Measurements from ENCODE around the gene MINDY4. TPM values are rescaled to one million over a fixed set of nuclear protein-coding genes. Genes with fewer than 3 reads are reported as not detected.

MINDY4 gene
- total RNA-seq, 1 donor from 2014 or later: 8.4 TPM

DNA sequence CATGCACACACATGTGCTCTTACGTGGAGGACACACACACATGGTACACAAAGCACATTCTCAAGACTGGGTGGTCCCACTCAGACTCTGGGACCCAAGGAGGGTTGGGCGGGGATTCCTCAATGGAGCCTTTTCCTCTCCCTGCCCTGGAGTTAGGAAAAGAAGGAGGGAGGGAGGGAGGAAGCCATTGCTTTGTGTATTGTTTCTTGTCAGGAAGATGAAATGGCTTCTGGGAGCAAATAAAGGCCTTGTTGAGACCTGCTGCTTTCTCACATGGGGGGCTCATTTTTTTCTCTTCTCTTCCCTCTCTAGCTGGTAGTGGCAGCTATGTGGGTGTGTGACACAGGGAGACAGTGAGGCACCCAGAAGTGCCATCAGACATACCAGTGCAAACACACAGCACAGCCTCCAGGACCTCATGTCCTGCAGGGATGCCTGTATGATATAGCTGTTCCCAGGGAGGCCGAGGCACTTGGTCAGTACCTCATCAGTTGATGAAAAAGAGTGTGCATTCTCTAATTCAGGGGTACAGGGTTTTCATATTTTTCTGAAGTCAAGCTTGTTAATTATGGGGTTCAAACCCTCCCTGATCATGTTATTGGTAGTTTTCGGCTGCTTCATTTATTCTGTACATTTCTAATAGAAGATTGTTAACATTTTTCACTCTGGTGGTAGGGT, 146.1 kb downstream of the MINDY4 start:
- no peak overlapping the region for H3K27ac Mint-ChIP-seq
- no peaks in the 10 kb centered on the region for H3K9me3 Mint-ChIP-seq
- no peaks in the 10 kb centered on the region for H3K36me3 Mint-ChIP-seq
- no peak for DNase-seq (ENCODE audit: extremely low spot score, unreplicated experiment)
- H3K27me3 Mint-ChIP-seq: no peaks in the 10 kb centered on the region
- peak overlapping the region; percentile 7 for H3K4me3 Mint-ChIP-seq
- TF ChIP-seq CTCF (conservative IDR thresholded peaks at IDR 0.05): no peak
- H3K4me1 Mint-ChIP-seq (ENCODE audit: unreplicated experiment): peaks cover 33% of the 10 kb centered on the region

GRCh38 chr7:30918676-30919075, 147.5 kb downstream of the MINDY4 start:
- Mint-ChIP-seq H3K36me3 (no peaks in the 10 kb centered on the region), H3K4me1 (ENCODE audit: unreplicated experiment) (peaks cover 24% of the 10 kb centered on the region), H3K27ac (no peak overlapping the region), H3K4me3 (no peak overlapping the region), H3K27me3 (no peaks in the 10 kb centered on the region), H3K9me3 (no peaks in the 10 kb centered on the region)
- no peak for TF ChIP-seq CTCF (conservative IDR thresholded peaks at IDR 0.05)
- DNase-seq (ENCODE audit: extremely low spot score, unreplicated experiment): no peak

GRCh38 chr7:30920021-30920583, 148.9 kb downstream of the MINDY4 start:
- Mint-ChIP-seq H3K36me3 (no peaks in the 10 kb centered on the region), H3K9me3 (no peaks in the 10 kb centered on the region), H3K4me1 (ENCODE audit: unreplicated experiment) (peaks cover 24% of the 10 kb centered on the region), H3K4me3 (no peak overlapping the region), H3K27ac (peak overlapping the region; percentile 55), H3K27me3 (no peaks in the 10 kb centered on the region)
- no peak for DNase-seq (ENCODE audit: extremely low spot score, unreplicated experiment)
- no peak for TF ChIP-seq CTCF (conservative IDR thresholded peaks at IDR 0.05)

- Mint-ChIP-seq H3K4me3 (no peak overlapping the region), H3K27me3 (no peaks in the 10 kb centered on the region), H3K4me1 (ENCODE audit: unreplicated experiment) (peaks cover 24% of the 10 kb centered on the region), H3K36me3 (no peaks in the 10 kb centered on the region), H3K9me3 (no peaks in the 10 kb centered on the region), H3K27ac (peak overlapping the region; percentile 55)
- TF ChIP-seq CTCF (conservative IDR thresholded peaks at IDR 0.05): no peak
- DNase-seq (ENCODE audit: extremely low spot score, unreplicated experiment): no peak
Observed at GRCh38 chr7:30920584-30921539, 149.6 kb downstream of the MINDY4 start.

- Mint-ChIP-seq H3K27ac (no peak overlapping the region), H3K4me3 (no peak overlapping the region), H3K9me3 (no peaks in the 10 kb centered on the region), H3K36me3 (no peaks in the 10 kb centered on the region), H3K4me1 (ENCODE audit: unreplicated experiment) (peaks cover 20% of the 10 kb centered on the region), H3K27me3 (no peaks in the 10 kb centered on the region)
- DNase-seq (ENCODE audit: extremely low spot score, unreplicated experiment): peak; percentile 53
- no peak for TF ChIP-seq CTCF (conservative IDR thresholded peaks at IDR 0.05)
Observed at GRCh38 chr7:30921540-30922401, 150.6 kb downstream of the MINDY4 start.

Measured in type B pancreatic cell (in vitro differentiated cells).